SU-DHL-6 (cell line): ENCODE data around the gene NCOA6.

Experiments
- H2AFZ ChIP-seq: fragments of 200-600 bp; sonication (generic); 2 replicates; pipeline ENCODE4 v1.6.1; 2014; ENCODE audit warnings: low read depth, mild to moderate bottlenecking, moderate library complexity, mixed read lengths, antibody characterized with exemption, low read length; ENCODE audit not compliant: severe bottlenecking
- H3F3A ChIP-seq: fragments of 200-600 bp; shearing (Covaris generic); 2 replicates; pipeline ENCODE4 v1.6.0; 2016; ENCODE audit warnings: antibody characterized with exemption, mild to moderate bottlenecking; ENCODE audit not compliant: insufficient read depth
- H3K27ac ChIP-seq: fragments of 200-600 bp; sonication (generic); 2 replicates; pipeline ENCODE4 v1.5.1; 2016; ENCODE audit warnings: low read depth, mild to moderate bottlenecking, low read length, moderate library complexity, mixed read lengths
- H3K27me3 ChIP-seq: fragments of 200-600 bp; sonication (generic), shearing (Covaris generic); 2 replicates; pipeline ENCODE4 v1.6.0; 2014; ENCODE audit warnings: mild to moderate bottlenecking, low read length
- H3K36me3 ChIP-seq: fragments of 200-600 bp; sonication (generic); 2 replicates; pipeline ENCODE4 v1.6.1; 2014; ENCODE audit warnings: mild to moderate bottlenecking, low read length, mixed read lengths
- H3K4me2 ChIP-seq: fragments of 300-600, 200-600 bp; shearing (Covaris generic), sonication (generic); 2 replicates; pipeline ENCODE4 v1.6.0; 2014; ENCODE audit warnings: low read length, low read depth, mild to moderate bottlenecking; ENCODE audit not compliant: poor library complexity, severe bottlenecking
- H3K4me3 ChIP-seq: fragments of 200-600 bp; sonication (generic); 2 replicates; pipeline ENCODE4 v1.5.1; 2014; ENCODE audit warnings: antibody characterized with exemption, low read length, mild to moderate bottlenecking, mixed read lengths; ENCODE audit not compliant: insufficient read depth, poor library complexity, severe bottlenecking
- H3K79me2 ChIP-seq: fragments of 200-600 bp; sonication (generic); 2 replicates; pipeline ENCODE4 v1.6.1; 2014; ENCODE audit warnings: mild to moderate bottlenecking, low read length, moderate library complexity; ENCODE audit not compliant: insufficient read depth
- H3K9ac ChIP-seq: fragments of 200-600 bp; sonication (generic); 2 replicates; pipeline ENCODE4 v1.7.0; 2014; ENCODE audit warnings: mild to moderate bottlenecking, low read length
- H3K9me2 ChIP-seq: fragments of 200-600 bp; sonication (generic); replicated peaks from 2 replicates; pipeline ENCODE4 v1.6.1; 2014; ENCODE audit warnings: low read length; ENCODE audit not compliant: insufficient read depth
- H3K9me3 ChIP-seq: fragments of 200-600 bp; sonication (generic); 2 replicates; pipeline ENCODE4 v1.6.1; 2014; ENCODE audit warnings: low read length, mixed read lengths; ENCODE audit not compliant: insufficient read depth
- H4K20me1 ChIP-seq: fragments of 200-600 bp; sonication (generic); 2 replicates; pipeline ENCODE4 v1.6.1; 2014; ENCODE audit warnings: low read depth, mild to moderate bottlenecking, antibody characterized with exemption, low read length, moderate library complexity, mixed read lengths
- CTCF ChIP-seq: fragments of 200-600 bp; sonication (generic); IDR thresholded peaks from one replicate; pipeline ENCODE4 v1.5.1; 2017; ENCODE audit warnings: antibody characterized with exemption, mild to moderate bottlenecking, low read length, moderate library complexity; ENCODE audit not compliant: insufficient read depth, poor library complexity, severe bottlenecking
- EZH2phosphoT487 ChIP-seq: fragments of 200-600 bp; sonication (generic), shearing (Covaris generic); conservative IDR thresholded peaks from 2 replicates; pipeline ENCODE4 v1.6.1; 2018; ENCODE audit warnings: mild to moderate bottlenecking, antibody characterized with exemption, low read length, moderate library complexity, mixed read lengths

NCOA6 gene

GRCh38 chr20:34704177-34705007 is 121.1 kb downstream of the NCOA6 start, which contains the start of gene TP53INP2:
Gene TP53INP2 (plus strand): TSS chr20:34704344. CDS start chr20:34708740, 4,396 bp downstream.
- Histone ChIP-seq H3K9me3 (no peaks in the 10 kb centered on the region), H2AFZ (peak within 1 kb of the TSS; percentile 94), H3K27me3 (no peaks in the 10 kb centered on the region), H3F3A (peaks cover 13% of the 10 kb centered on the region), H3K4me3 (peak within 1 kb of the TSS; percentile 73), H3K9ac (peak within 1 kb of the TSS; percentile 64), H3K27ac (0 out of 2 replicates have a peak within 1 kb of the TSS, but pooled peaks have one; percentile 1), H3K36me3 (no peaks in the 10 kb centered on the region), H3K79me2 (no peaks in the 10 kb centered on the region), H4K20me1 (no peaks in the 10 kb centered on the region), H3K9me2 (no peaks in the 10 kb centered on the region), H3K4me2 (peak within 1 kb of the TSS; percentile 92)
- TF ChIP-seq CTCF: no peak
- TF ChIP-seq EZH2phosphoT487: no peak

GRCh38 chr20:34703424-34704176 is 121.9 kb downstream of the NCOA6 start:
- TF ChIP-seq CTCF (no peak), EZH2phosphoT487 (no peak)
- Histone ChIP-seq H3K27ac (no peak overlapping the region), H4K20me1 (no peaks in the 10 kb centered on the region), H3K9me3 (no peaks in the 10 kb centered on the region), H3K4me3 (peak overlapping the region; percentile 73), H2AFZ (peak overlapping the region; percentile 91), H3K27me3 (no peaks in the 10 kb centered on the region), H3K4me2 (peak overlapping the region; percentile 92), H3K79me2 (no peaks in the 10 kb centered on the region), H3F3A (peaks cover 13% of the 10 kb centered on the region), H3K9me2 (no peaks in the 10 kb centered on the region), H3K9ac (peak overlapping the region; percentile 64), H3K36me3 (no peaks in the 10 kb centered on the region)

- Histone ChIP-seq H3K27me3 (no peaks in the 10 kb centered on the region), H3K36me3 (no peaks in the 10 kb centered on the region), H3K4me3 (no peak overlapping the region), H3K4me2 (peak overlapping the region; percentile 92), H3K79me2 (no peaks in the 10 kb centered on the region), H3F3A (peaks cover 9% of the 10 kb centered on the region), H3K9me2 (no peaks in the 10 kb centered on the region), H3K27ac (no peak overlapping the region), H2AFZ (no peak overlapping the region), H4K20me1 (no peaks in the 10 kb centered on the region), H3K9me3 (no peaks in the 10 kb centered on the region), H3K9ac (no peak overlapping the region)
- TF ChIP-seq CTCF: no peak
- no peak for TF ChIP-seq EZH2phosphoT487
Measured at GRCh38 chr20:34703061-34703423, 122.4 kb downstream of the NCOA6 start.
